HG03039 (cell line): ENCODE measurements around the gene CPT1A.
"Not testable (repeated sequence)": the region's sequence is repeated elsewhere in the genome, so short reads cannot be mapped to it uniquely, and the experiment has no call there.

ENCODE experiments used
- ATAC-seq: cut with Tn5 transposase; IDR thresholded peaks from one replicate; pipeline ENCODE4 v1.9.1; 2021; ENCODE audit warnings: mild to moderate bottlenecking, moderate library complexity; ENCODE audit not compliant: unreplicated experiment

The CPT1A gene

GRCh38 chr11:68841718-68842426 is at the start of gene CPT1A:
CPT1A (minus strand) TSS chr11:68841916; CDS start chr11:68815474, 26,442 bp downstream.
- no peak for ATAC-seq

GRCh38 chr11:68890490-68891231 is 48.9 kb upstream of the CPT1A start:
- ATAC-seq = no peak

- no peak for ATAC-seq
Measured at GRCh38 chr11:68889948-68890446, 48.3 kb upstream of the CPT1A start.

- not testable (repeated sequence) for ATAC-seq
Measured at GRCh38 chr11:68884827-68885226, 43.1 kb upstream of the CPT1A start.

GRCh38 chr11:68882391-68882790 is 40.7 kb upstream of the CPT1A start:
- no peak for ATAC-seq

- no peak for ATAC-seq
Measured at GRCh38 chr11:68881320-68881719, 39.6 kb upstream of the CPT1A start.

- no peak for ATAC-seq
Measured at GRCh38 chr11:68880851-68881250, 39.1 kb upstream of the CPT1A start.

- no peak for ATAC-seq
Measured at GRCh38 chr11:68878022-68878421, 36.3 kb upstream of the CPT1A start.

GRCh38 chr11:68872216-68873003 is 30.7 kb upstream of the CPT1A start:
- no peak for ATAC-seq

GRCh38 chr11:68870470-68870869 is 28.8 kb upstream of the CPT1A start:
- ATAC-seq = no peak

GRCh38 chr11:68868221-68868835 is 26.6 kb upstream of the CPT1A start:
- ATAC-seq = no peak

- no peak for ATAC-seq
Measured at GRCh38 chr11:68867066-68867465, 25.4 kb upstream of the CPT1A start.

- no peak for ATAC-seq
Measured at GRCh38 chr11:68865241-68865640, 23.5 kb upstream of the CPT1A start.

GRCh38 chr11:68863553-68864265 is 22.0 kb upstream of the CPT1A start:
- no peak for ATAC-seq

- no peak for ATAC-seq
Measured at GRCh38 chr11:68862421-68862820, 20.7 kb upstream of the CPT1A start.

- no peak for ATAC-seq
Measured at GRCh38 chr11:68859123-68859522, 17.4 kb upstream of the CPT1A start.

GRCh38 chr11:68857037-68857586 is 15.4 kb upstream of the CPT1A start:
- ATAC-seq = no peak

GRCh38 chr11:68856425-68857030 is 14.8 kb upstream of the CPT1A start:
- not testable (repeated sequence) for ATAC-seq

- ATAC-seq = no peak
Measured at GRCh38 chr11:68855205-68855981, 13.7 kb upstream of the CPT1A start.
